ENCODE data around the gene ATXN7.
A peak's percentile ranks its signal among the peaks of the same experiment; 100 is the strongest.

Gene ATXN7

GRCh38 chr3:63937661-63938651 is 74.3 kb downstream of the ATXN7 start:
- no peak for DNase-seq

GRCh38 chr3:63940389-63940757 is 76.7 kb downstream of the ATXN7 start:
- no peak for DNase-seq

GRCh38 chr3:63942528-63942927 is 78.9 kb downstream of the ATXN7 start:
- DNase-seq = no peak

- no peak for DNase-seq
Observed at GRCh38 chr3:63943678-63944077, 80.0 kb downstream of the ATXN7 start.

- peak in 1 of 2 experiments; percentile 3 for DNase-seq
Observed at GRCh38 chr3:63945558-63946096, 82.0 kb downstream of the ATXN7 start.

GRCh38 chr3:63946753-63947152 is 83.1 kb downstream of the ATXN7 start:
- no peak for DNase-seq

GRCh38 chr3:63947594-63947993 is 83.9 kb downstream of the ATXN7 start:
- DNase-seq = no peak

- no peak for DNase-seq
Observed at GRCh38 chr3:63949005-63949404, 85.3 kb downstream of the ATXN7 start.

- no peak for DNase-seq
Observed at GRCh38 chr3:63950698-63951097, 87.0 kb downstream of the ATXN7 start.

- DNase-seq = no peak
Observed at GRCh38 chr3:63951492-63952247, 88.0 kb downstream of the ATXN7 start.

- no peak for DNase-seq
Observed at GRCh38 chr3:63952248-63952594, 88.6 kb downstream of the ATXN7 start.

GRCh38 chr3:63954182-63954581 is 90.5 kb downstream of the ATXN7 start:
- no peak for DNase-seq

GRCh38 chr3:63955036-63955650 is 91.5 kb downstream of the ATXN7 start:
- no peak for DNase-seq

- no peak for DNase-seq
Observed at GRCh38 chr3:63955830-63956545, 92.3 kb downstream of the ATXN7 start.

- no peak for DNase-seq
Observed at GRCh38 chr3:63959146-63959545, 95.5 kb downstream of the ATXN7 start.

- peak; percentile 47 to 73 for DNase-seq
Observed at GRCh38 chr3:63960048-63960711, 96.5 kb downstream of the ATXN7 start.

- peak; percentile 33 to 43 for DNase-seq
Observed at GRCh38 chr3:63961891-63962290, 98.2 kb downstream of the ATXN7 start.

GRCh38 chr3:63963496-63963895 is 99.8 kb downstream of the ATXN7 start:
- no peak for DNase-seq

- no peak for DNase-seq
Observed at GRCh38 chr3:63964681-63965485, 101.2 kb downstream of the ATXN7 start.

- DNase-seq = no peak
Observed at GRCh38 chr3:63966007-63966406, 102.3 kb downstream of the ATXN7 start.

GRCh38 chr3:63966871-63967270 is 103.2 kb downstream of the ATXN7 start:
- no peak for DNase-seq

All from SHP77 (cell line).